Fibroblast of pulmonary artery (primary cell): ENCODE results near the gene KIF5B.
A peak's percentile ranks its signal among the peaks of the same experiment; 100 is the strongest.
"Not testable (repeated sequence)": the region's sequence is repeated elsewhere in the genome, so short reads cannot be mapped to it uniquely, and the experiment has no call there.

Experiments used
- DNase-seq: peaks from one replicate; pipeline ENCODE4 v3.0.0-alpha.2; 2010; ENCODE audit warnings: low read depth
- H3K4me3 ChIP-seq: replicated peaks from 2 replicates; pipeline ENCODE4 v1.5.1; 2011; ENCODE audit warnings: low read depth, mild to moderate bottlenecking, control low read depth, low read length, moderate library complexity
- TF ChIP-seq, protein P1 (sequence below): IDR thresholded peaks from 2 replicates; pipeline ENCODE4 v1.5.1; 2011; ENCODE audit warnings: mild to moderate bottlenecking, control low read depth, low read length, inconsistent platforms; ENCODE audit errors: missing control alignments

Gene KIF5B

GRCh38 chr10:32002531-32002930, 53.7 kb downstream of the KIF5B start:
- H3K4me3 ChIP-seq: no peak overlapping the region
- no peak for DNase-seq
- TF ChIP-seq, protein P1, sequence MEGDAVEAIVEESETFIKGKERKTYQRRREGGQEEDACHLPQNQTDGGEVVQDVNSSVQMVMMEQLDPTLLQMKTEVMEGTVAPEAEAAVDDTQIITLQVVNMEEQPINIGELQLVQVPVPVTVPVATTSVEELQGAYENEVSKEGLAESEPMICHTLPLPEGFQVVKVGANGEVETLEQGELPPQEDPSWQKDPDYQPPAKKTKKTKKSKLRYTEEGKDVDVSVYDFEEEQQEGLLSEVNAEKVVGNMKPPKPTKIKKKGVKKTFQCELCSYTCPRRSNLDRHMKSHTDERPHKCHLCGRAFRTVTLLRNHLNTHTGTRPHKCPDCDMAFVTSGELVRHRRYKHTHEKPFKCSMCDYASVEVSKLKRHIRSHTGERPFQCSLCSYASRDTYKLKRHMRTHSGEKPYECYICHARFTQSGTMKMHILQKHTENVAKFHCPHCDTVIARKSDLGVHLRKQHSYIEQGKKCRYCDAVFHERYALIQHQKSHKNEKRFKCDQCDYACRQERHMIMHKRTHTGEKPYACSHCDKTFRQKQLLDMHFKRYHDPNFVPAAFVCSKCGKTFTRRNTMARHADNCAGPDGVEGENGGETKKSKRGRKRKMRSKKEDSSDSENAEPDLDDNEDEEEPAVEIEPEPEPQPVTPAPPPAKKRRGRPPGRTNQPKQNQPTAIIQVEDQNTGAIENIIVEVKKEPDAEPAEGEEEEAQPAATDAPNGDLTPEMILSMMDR: no peak

GRCh38 chr10:32000937-32001336, 55.3 kb downstream of the KIF5B start:
- H3K4me3 ChIP-seq: no peak overlapping the region
- DNase-seq: peak; percentile 43
- TF ChIP-seq, protein P1: no peak

GRCh38 chr10:31999836-32000235, 56.4 kb downstream of the KIF5B start:
- no peak overlapping the region for H3K4me3 ChIP-seq
- no peak for DNase-seq
- TF ChIP-seq, protein P1: no peak

DNA sequence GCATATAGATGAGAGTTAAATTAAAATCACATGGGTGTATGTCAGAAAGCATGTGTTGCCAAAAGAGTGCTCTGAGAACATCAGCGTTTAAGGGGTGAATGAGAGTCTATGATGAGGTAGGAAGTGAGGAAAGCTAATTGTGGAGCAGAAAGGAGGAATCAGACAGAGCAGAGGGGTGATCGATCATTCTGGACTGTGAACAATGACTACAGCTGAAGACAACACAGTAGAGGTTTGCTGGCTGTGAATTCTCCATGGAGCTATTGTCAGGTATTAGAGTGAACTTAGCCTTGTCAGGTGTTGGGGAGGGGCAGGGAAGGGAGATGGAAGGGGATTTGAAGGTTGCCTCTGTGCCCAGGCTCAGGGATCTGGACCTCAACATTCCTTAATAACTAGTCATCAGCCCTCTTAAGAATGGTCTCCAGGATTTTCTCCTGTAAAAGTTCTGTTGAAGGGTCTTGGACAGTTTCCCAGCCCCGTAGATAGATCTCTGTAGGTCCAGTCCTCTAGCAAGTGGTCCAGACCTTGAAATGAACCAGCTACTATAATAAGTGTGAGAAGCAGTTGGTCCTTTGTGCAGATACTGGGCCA, 57.1 kb downstream of the KIF5B start:
- no peak for DNase-seq
- TF ChIP-seq, protein P1: no peak
- H3K4me3 ChIP-seq: no peak overlapping the region

DNA sequence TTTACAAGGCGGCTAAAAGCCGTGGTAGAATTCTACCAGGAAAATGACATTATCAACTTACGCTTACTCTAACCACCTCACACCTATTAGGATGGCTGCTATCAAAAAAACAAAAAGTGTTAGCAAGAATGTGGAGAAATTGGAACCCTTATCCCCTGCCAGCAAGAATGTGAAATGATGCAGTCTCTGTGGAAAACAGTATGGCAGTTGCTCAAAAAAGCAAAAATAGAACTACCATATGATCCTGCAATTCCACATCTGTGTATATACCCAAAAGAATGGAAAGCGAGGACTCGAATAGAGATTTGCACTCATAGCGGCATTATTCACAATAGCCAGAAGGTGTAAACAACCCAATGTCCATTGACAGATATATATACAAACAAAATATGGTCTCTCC, 61.3 kb downstream of the KIF5B start:
- no peak for DNase-seq
- TF ChIP-seq, protein P1: no peak
- H3K4me3 ChIP-seq: no peak overlapping the region

GRCh38 chr10:31990937-31991336, 65.3 kb downstream of the KIF5B start:
- TF ChIP-seq, protein P1: no peak
- no peak for DNase-seq

DNA sequence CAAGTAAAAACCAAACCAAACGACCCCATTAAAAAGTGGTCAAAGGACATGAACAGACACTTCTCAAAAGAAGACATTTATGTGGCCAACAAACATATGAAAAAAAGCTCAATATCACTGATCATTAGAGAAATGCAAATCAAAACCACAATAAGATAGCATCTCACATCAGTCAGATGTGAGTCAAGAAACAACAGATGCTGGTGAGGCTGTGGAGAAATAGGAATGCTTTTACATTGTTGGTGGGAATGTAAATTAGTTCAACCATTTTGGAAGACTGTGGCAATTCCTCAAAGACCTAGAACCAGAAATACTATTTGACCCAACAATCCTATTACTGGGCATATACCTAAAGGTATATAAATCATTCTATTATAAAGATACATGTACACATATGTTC, 68.4 kb downstream of the KIF5B start:
- H3K4me3 ChIP-seq, DNase-seq: not testable (repeated sequence)

More at GRCh38 chr10:31990937-31991336, 65.3 kb downstream of the KIF5B start:
- no peak overlapping the region for H3K4me3 ChIP-seq
